SKM-1 treated with dmso at 0.1 percent for 144 hours (cell line): ENCODE measurements around the gene PET117.
"Not testable (repeated sequence)": the region's sequence is repeated elsewhere in the genome, so short reads cannot be mapped to it uniquely, and the experiment has no call there.

Experiments used
- DNase-seq: peaks from one replicate; lab custom pipeline; 2025; ENCODE audit not compliant: unreplicated experiment; lab: John Stamatoyannopoulos, UW

The PET117 gene

GRCh38 chr20:18156045-18156444 lies 18.4 kb downstream of the PET117 start:
- DNase-seq: no peak

- DNase-seq: no peak
Observed at GRCh38 chr20:18164356-18164755, 26.7 kb downstream of the PET117 start.

- no peak for DNase-seq
Observed at GRCh38 chr20:18165553-18165952, 27.9 kb downstream of the PET117 start.

- DNase-seq: no peak
Observed at GRCh38 chr20:18166241-18166881, 28.7 kb downstream of the PET117 start.

DNA sequence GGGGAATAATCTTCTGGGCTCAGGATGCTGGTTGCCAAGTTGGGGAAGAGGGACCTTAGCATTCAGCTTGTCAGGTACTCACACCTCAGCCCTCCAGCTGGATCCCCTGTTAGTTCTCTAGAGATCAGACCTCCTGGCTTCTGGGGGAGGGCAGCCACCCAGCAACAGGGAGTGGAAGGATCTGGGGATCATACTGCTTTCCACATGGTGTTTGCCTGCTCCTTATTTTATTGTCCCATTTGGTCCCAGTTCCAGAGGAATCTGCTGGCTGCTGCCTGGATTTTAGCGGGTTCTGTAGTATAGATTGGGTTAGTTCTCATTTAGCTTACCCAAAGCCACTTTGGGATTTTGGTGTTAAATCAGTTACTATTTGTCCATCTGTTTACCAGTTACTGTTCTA lies 29.3 kb downstream of the PET117 start:
- DNase-seq: no peak

- DNase-seq: no peak
Observed at GRCh38 chr20:18172379-18172778, 34.7 kb downstream of the PET117 start.

- DNase-seq: no peak
Observed at GRCh38 chr20:18174906-18175683, 37.4 kb downstream of the PET117 start.

- no peak for DNase-seq
Observed at GRCh38 chr20:18176318-18176785, 38.7 kb downstream of the PET117 start.

DNA sequence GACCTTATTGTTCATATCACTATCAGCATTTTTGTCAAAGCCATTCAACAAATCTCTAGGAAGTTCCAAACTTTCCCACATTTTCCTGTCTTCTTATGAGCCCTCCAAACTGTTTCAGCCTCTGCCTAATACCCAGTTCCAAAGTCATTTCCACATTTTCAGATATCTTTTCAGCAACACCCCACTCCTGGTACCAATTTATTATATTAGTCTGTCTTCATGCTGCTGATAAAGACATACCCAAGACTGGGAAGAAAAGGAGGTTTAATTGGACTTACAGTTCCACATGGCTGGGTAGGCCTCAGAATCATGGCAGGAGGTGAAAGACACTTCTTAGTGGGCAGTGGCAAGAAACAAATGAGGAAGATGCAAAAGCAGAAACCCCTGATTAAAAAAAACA lies 42.7 kb downstream of the PET117 start:
- DNase-seq: not testable (repeated sequence)

DNA sequence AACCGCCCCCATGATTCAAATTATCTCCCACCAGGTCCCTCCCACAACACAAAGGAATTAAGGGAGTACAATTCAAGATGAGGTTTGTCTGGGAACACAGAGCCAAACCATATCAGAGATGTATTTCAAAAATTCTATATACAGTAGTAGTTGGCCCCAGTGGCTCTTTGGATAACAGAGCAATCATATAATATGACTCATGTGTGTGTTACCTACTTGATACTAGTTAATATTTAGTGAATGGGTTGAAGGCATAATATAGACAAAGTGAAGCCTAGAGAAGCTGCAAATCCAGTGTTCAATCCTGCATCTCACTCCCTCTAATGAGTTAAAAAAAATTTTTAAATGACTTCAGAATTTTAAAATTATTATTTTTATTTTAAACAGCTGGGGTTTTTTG lies 43.2 kb downstream of the PET117 start:
- no peak for DNase-seq

GRCh38 chr20:18187020-18187419 lies 49.4 kb downstream of the PET117 start:
- DNase-seq: no peak

GRCh38 chr20:18188434-18188833 lies 50.8 kb downstream of the PET117 start:
- no peak for DNase-seq

- no peak for DNase-seq
Observed at GRCh38 chr20:18190338-18191233, 52.9 kb downstream of the PET117 start.

DNA sequence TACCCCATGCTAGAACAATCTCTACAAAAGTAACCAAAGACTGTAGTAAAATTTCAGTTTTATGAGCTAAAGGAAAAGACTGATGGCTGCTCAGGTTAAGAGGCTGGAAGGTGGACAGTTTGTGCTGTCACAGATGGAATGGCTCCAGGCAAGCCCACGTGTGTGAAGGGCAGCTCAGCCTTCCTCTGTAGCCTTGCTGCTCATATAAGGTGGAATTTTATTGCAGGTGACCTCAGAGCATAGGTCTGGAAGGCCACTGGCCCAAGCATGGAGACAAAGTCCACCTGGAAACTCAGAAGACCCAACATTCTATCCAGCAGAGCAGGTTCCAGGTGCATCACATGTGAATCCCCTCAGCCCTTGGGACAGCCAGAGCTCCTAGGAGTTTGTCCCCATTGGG lies 53.6 kb downstream of the PET117 start:
- DNase-seq: no peak
